ENCODE results near the gene TLE1.

TLE1 gene

DNA sequence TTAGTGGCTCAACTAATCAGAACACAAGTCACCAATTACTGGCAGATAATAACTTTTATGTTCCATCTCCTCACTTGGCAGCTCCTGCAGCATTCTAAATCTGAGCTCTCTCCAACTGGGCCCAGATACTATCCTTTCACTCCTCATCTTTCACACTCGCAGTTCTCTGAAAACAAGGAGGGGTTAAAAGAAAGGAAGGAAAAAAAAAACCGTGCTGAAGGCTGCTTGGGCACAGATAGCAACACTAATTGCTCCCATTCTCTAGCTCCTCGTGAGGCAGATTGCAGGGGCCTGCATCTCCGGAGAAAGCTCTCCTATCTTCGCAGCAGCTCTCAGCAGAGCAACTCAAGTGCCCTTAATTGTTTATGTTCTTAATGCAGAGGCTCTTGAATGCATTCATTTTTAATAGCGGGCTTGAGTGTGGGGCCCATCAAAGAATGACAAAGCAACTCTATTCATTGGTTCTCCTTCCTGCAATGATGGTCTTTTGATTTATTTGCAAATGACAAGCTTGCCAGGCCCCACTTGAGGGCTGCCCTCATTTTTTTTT lies 23.9 kb downstream of the TLE1 start:
- TF ChIP-seq, protein P1, sequence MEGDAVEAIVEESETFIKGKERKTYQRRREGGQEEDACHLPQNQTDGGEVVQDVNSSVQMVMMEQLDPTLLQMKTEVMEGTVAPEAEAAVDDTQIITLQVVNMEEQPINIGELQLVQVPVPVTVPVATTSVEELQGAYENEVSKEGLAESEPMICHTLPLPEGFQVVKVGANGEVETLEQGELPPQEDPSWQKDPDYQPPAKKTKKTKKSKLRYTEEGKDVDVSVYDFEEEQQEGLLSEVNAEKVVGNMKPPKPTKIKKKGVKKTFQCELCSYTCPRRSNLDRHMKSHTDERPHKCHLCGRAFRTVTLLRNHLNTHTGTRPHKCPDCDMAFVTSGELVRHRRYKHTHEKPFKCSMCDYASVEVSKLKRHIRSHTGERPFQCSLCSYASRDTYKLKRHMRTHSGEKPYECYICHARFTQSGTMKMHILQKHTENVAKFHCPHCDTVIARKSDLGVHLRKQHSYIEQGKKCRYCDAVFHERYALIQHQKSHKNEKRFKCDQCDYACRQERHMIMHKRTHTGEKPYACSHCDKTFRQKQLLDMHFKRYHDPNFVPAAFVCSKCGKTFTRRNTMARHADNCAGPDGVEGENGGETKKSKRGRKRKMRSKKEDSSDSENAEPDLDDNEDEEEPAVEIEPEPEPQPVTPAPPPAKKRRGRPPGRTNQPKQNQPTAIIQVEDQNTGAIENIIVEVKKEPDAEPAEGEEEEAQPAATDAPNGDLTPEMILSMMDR (IDR thresholded peaks at IDR 0.05; ENCODE audit: low read depth, low read length, missing control alignments), result no peak
- no peak overlapping the region for H3K4me3 ChIP-seq (ENCODE audit: low read depth, low read length)
- DNase-seq, result no peak

DNA sequence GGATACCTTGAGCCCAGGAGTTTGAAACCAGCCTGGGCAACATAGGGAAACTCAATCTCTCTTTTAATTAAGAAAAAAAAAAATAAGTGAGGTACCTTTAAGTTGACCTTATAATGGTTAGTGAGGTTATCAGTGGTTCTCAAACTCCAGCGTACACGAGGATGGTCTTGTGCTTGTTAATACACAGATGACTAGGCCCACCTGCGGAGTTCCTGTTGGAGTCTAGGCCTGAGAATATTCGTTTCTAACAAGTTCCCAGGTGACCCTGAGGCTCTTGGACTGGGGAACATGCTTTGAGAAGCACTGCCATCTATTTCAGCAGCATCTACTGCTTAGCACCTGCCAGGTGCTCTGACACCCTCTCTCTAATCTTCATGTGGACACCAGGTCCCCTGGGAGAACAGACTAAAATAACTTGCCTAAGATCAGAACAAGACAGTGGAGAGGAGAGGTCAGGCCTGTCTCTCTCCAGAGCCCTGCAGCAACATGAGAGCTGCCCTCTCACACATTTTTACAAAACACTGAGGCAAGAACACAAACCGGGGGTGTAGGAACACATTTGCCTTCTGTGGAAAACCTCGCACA lies 24.6 kb downstream of the TLE1 start:
- TF ChIP-seq, protein P1 (IDR thresholded peaks at IDR 0.05; ENCODE audit: low read depth, low read length, missing control alignments), result no peak
- no peak for DNase-seq
- H3K27ac ChIP-seq, result no peak overlapping the region
- in situ Hi-C loops (cut with HindIII; ENCODE audit: low pct_ligation_motif_present, low sequenced_read_pairs), result no loop called here
- H3K36me3 ChIP-seq (replicated peaks), result no peaks in the 10 kb centered on the region
- no peaks in the 10 kb centered on the region for H3K27me3 ChIP-seq (replicated peaks)
- H3K4me3 ChIP-seq (ENCODE audit: low read depth, low read length), result no peak overlapping the region

More for the DNA sequence above, 23.9 kb downstream of the TLE1 start:
- no peaks in the 10 kb centered on the region for H3K27me3 ChIP-seq (replicated peaks)
- H3K36me3 ChIP-seq (replicated peaks), result no peaks in the 10 kb centered on the region
- in situ Hi-C loops (cut with HindIII; ENCODE audit: low pct_ligation_motif_present, low sequenced_read_pairs), result no loop called here
- H3K27ac ChIP-seq, result no peak overlapping the region

DNA sequence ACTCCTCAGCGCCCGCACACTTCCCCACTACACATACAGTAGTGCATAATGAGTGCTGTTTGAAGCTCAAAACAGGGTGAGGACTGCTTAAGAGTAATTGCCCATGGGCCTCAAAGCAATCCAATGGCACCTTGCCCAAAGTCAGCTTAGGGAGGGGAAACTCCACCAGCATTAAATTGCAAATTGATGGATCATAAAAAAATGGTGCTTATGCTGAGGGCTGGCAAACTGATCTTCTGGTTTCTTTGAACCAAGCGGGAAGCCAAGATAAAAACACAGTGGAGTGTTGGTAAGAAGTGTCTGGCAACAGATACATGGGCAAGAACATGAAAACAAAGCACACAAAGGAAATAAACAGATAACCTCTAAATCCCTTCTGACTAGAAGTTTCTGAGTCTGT lies 28.0 kb downstream of the TLE1 start:
- in situ Hi-C loops (cut with HindIII; ENCODE audit: low pct_ligation_motif_present, low sequenced_read_pairs), result no loop called here
- no peak overlapping the region for H3K4me3 ChIP-seq (ENCODE audit: low read depth, low read length)

DNA sequence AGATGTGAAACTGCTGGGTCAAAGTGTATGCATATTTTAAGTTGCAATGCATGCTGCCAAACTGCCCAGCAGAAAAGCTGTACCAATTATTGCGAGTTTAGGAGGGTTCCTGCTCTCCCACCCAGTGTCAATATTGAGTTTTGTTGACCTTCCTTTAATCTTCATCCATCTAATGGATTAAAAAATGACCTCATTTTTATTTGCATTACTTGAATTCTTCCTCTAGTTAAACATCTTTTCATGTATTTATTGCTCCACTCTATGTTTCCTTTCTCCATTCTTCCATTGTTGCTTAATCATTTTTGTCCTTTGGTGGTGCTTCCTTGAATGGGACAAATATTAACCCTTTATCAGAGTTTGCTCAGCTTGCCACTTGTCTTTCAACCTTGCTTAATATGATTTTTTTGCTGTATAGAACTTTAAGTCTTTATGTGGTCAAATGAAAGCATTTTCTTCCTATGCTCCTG lies 32.4 kb downstream of the TLE1 start:
- DNase-seq, result no peak
- H3K27ac ChIP-seq, result no peak overlapping the region
- H3K27me3 ChIP-seq (replicated peaks), result no peaks in the 10 kb centered on the region
- in situ Hi-C loops (cut with HindIII; ENCODE audit: low pct_ligation_motif_present, low sequenced_read_pairs), result no loop called here
- H3K4me3 ChIP-seq (ENCODE audit: low read depth, low read length), result no peak overlapping the region
- TF ChIP-seq, protein P1 (IDR thresholded peaks at IDR 0.05; ENCODE audit: low read depth, low read length, missing control alignments), result no peak
- H3K36me3 ChIP-seq (replicated peaks), result no peaks in the 10 kb centered on the region

More for the DNA sequence above, 28.0 kb downstream of the TLE1 start:
- TF ChIP-seq, protein P1 (IDR thresholded peaks at IDR 0.05; ENCODE audit: low read depth, low read length, missing control alignments), result no peak
- Histone ChIP-seq H3K27ac (no peak overlapping the region), H3K36me3 (replicated peaks) (no peaks in the 10 kb centered on the region), H3K27me3 (replicated peaks) (no peaks in the 10 kb centered on the region)
- DNase-seq, result no peak

DNA sequence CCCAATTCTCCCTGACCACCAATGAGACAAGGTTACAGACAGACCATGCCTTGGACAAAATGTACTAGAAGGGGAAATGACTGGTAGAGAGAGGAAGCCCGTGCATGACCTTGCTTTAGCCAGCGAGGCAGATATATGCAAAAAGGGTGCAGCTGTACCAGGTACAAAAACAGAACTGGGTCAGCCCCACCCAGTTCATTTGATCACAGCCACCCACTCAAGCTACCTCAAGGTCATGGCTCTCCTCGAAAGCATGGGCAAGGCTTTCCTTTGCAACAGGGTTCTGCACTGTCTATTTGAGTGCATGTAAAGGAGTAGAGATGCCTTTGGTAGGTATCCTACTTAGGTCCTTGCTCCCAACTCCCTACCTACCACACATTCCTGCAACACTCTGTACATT lies 33.3 kb downstream of the TLE1 start:
- H3K36me3 ChIP-seq (replicated peaks), result no peaks in the 10 kb centered on the region
- H3K27me3 ChIP-seq (replicated peaks), result no peaks in the 10 kb centered on the region
- no peak for DNase-seq
- in situ Hi-C loops (cut with HindIII; ENCODE audit: low pct_ligation_motif_present, low sequenced_read_pairs), result no loop called here
- no peak overlapping the region for H3K4me3 ChIP-seq (ENCODE audit: low read depth, low read length)
- H3K27ac ChIP-seq, result no peak overlapping the region
- TF ChIP-seq, protein P1 (IDR thresholded peaks at IDR 0.05; ENCODE audit: low read depth, low read length, missing control alignments), result no peak

DNA sequence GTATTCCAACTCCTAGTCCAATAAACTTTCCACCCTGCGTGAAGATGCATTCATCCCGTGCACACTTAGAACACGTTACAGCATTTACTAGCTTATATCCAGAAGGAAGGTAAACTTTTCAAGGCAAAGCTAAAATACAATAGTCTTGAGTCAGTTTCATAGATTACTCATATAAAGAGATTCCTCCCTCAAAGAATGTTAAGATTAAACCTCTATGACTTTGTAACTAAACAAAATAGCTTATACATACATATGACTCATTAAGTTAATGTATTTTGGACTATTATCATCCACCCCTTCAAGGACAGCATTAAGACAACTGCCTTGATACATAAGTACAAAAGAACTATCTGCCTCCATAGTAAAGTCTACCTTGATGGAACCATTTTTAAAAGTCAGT lies 36.1 kb downstream of the TLE1 start:
- TF ChIP-seq, protein P1 (IDR thresholded peaks at IDR 0.05; ENCODE audit: low read depth, low read length, missing control alignments), result no peak
- H3K27ac ChIP-seq, result no peak overlapping the region
- H3K27me3 ChIP-seq (replicated peaks), result no peaks in the 10 kb centered on the region
- no peak overlapping the region for H3K4me3 ChIP-seq (ENCODE audit: low read depth, low read length)
- H3K36me3 ChIP-seq (replicated peaks), result no peaks in the 10 kb centered on the region
- in situ Hi-C loops (cut with HindIII; ENCODE audit: low pct_ligation_motif_present, low sequenced_read_pairs), result no loop called here
- no peak for DNase-seq

All from brain microvascular endothelial cell (primary cell).